ENCODE measurements around the gene CDKN1C.

DNA sequence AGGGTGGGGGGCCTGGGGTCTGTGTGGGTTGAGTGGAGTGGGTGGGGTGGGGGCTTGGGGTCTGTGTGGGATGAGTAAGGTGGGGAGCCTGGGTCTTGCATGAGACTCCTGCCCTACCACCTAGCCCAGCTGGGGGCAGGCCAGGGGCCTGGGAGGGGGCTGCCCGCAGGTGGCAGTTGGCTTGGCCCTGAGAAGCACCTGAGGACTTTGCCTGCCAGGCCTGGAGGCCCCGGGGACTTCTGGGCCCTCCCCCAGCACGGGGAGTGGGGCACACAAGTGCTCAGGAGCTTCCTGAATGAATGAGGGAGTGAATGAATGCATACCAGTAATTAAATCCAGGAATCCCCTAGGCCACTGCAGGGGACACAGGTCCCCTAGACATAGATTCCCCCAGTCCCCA, 37.1 kb upstream of the CDKN1C start:
- TF ChIP-seq CTCF (IDR thresholded peaks at IDR 0.05) = no peak
- TF ChIP-seq POLR2A (IDR thresholded peaks at IDR 0.05) = no peak

Measured in adrenal gland (tissue), 5 donors.